GM12878 (cell line): ENCODE data around the gene SLC25A47. TPM values are rescaled to one million over a fixed set of nuclear protein-coding genes. Genes with fewer than 3 reads are reported as not detected.

Source experiments
- ATAC-seq: fragments of 200-7000 bp; cut with Tn5 transposase; 3 replicates; pipeline ENCODE4 v1.9.1; 2020; ENCODE audit warnings: mild to moderate bottlenecking, moderate library complexity
- BruUV-seq: library from RNA; stranded (reverse); fragments of 400-500 nt; replicated peaks from 2 replicates; lab custom pipeline; 2021; lab: Mats Ljungman, UMichigan
- CTCF ChIA-PET: fragments of 300-600 bp; sonication (Branson Sonifier 250); formaldehyde crosslinking; extraction: SDS; loops from one replicate; lab custom pipeline; 2021; ENCODE audit warnings: inconsistent platforms; lab: Yijun Ruan, JAX
- POLR2A ChIA-PET: fragments of 350-600 bp; formaldehyde crosslinking; extraction: SDS; loops from one replicate; lab custom pipeline; 2021; ENCODE audit warnings: inconsistent platforms; lab: Charles Lee
- RAD21 ChIA-PET: fragments of 300-600 bp; sonication (Branson Sonifier 250); formaldehyde crosslinking; loops from one replicate; lab custom pipeline; 2023; ENCODE audit warnings: antibody characterized with exemption; ENCODE audit not compliant: unreplicated experiment; lab: Charles Lee
- SMC1A ChIA-PET: fragments of 300-600 bp; sonication (Branson Sonifier 250); formaldehyde crosslinking; loops from one replicate; lab custom pipeline; 2023; ENCODE audit not compliant: unreplicated experiment, uncharacterized antibody; lab: Charles Lee
- DNase-seq: peaks from one replicate; pipeline ENCODE4 v3.0.0-alpha.2; 2011; ENCODE audit warnings: low read depth, low spot score
- FAIRE-seq: peaks from 3 replicates; lab custom pipeline; 2011; peaks lifted over from hg19 to GRCh38; lab: Jason Lieb, UNC
- H2AFZ ChIP-seq: 2 replicates; pipeline ENCODE4 v1.6.0; 2011; ENCODE audit warnings: low read depth, low read length, control low read depth; ENCODE audit not compliant: control insufficient read depth
- H3K27ac ChIP-seq: 2 replicates; pipeline ENCODE4 v1.5.1; 2011; ENCODE audit warnings: control low read depth; ENCODE audit not compliant: control insufficient read depth, insufficient read depth
- H3K27me3 ChIP-seq, 2 experiments: replicated peaks in 1 of 2; 2 replicates each; pipeline versions ENCODE4 v1.6.0 to v1.6.1; 2011; ENCODE audit warnings: low read length in 1 of 2; ENCODE audit not compliant: control insufficient read depth in 2 of 2, insufficient read depth in 2 of 2
- H3K36me3 ChIP-seq, 2 experiments: 2 replicates each; pipeline ENCODE4 v1.5.1; 2011; ENCODE audit warnings: low read length in 1 of 2; ENCODE audit not compliant: control insufficient read depth in 2 of 2, insufficient read depth in 2 of 2
- H3K4me1 ChIP-seq: 2 replicates; pipeline ENCODE4 v1.6.1; 2011; ENCODE audit warnings: mild to moderate bottlenecking, low read length, moderate library complexity, mixed read lengths; ENCODE audit not compliant: control insufficient read depth, insufficient read depth
- H3K4me2 ChIP-seq: 2 replicates; pipeline ENCODE4 v1.6.0; 2011; ENCODE audit warnings: control low read depth; ENCODE audit not compliant: control insufficient read depth, insufficient read depth
- H3K4me3 ChIP-seq: fragments of 200-600 bp; sonication (generic); 2 replicates; pipeline ENCODE4 v1.5.1; 2016
- H3K79me2 ChIP-seq: 2 replicates; pipeline ENCODE4 v1.6.0; 2011; ENCODE audit warnings: low read length; ENCODE audit not compliant: control insufficient read depth, insufficient read depth
- H3K9ac ChIP-seq: 2 replicates; pipeline ENCODE4 v1.8.0; 2011; ENCODE audit warnings: low read length, control low read depth, mixed read lengths; ENCODE audit not compliant: control insufficient read depth, insufficient read depth
- H3K9me3 ChIP-seq: replicated peaks from 3 replicates; pipeline ENCODE4 v1.5.1; 2011; ENCODE audit warnings: mild to moderate bottlenecking, low read length; ENCODE audit not compliant: control insufficient read depth, insufficient read depth
- H4K20me1 ChIP-seq: 2 replicates; pipeline ENCODE4 v1.6.0; 2011; ENCODE audit not compliant: control insufficient read depth, insufficient read depth
- CBX5 ChIP-seq: sonication (generic); IDR thresholded peaks from 2 replicates; pipeline ENCODE4 v1.6.1; 2016; ENCODE audit warnings: low read depth, moderate library complexity, mild to moderate bottlenecking, inconsistent platforms
- CUX1 ChIP-seq: IDR thresholded peaks from 2 replicates; pipeline ENCODE4 v1.6.1; 2012; ENCODE audit warnings: improper control_type of control experiment, low read depth, low read length; ENCODE audit not compliant: insufficient replicate concordance
- ELK1 ChIP-seq: IDR thresholded peaks from 2 replicates; pipeline ENCODE4 v1.6.1; 2012; ENCODE audit warnings: low read depth, low read length, improper control_type of control experiment
- IKZF1 ChIP-seq: fragments of 450-650 bp; conservative IDR thresholded peaks from 2 replicates; pipeline ENCODE4 v1.6.1; 2017; ENCODE audit warnings: antibody characterized with exemption, mild to moderate bottlenecking
- IRF4 ChIP-seq: IDR thresholded peaks from 2 replicates; pipeline ENCODE4 v1.6.1; 2011; ENCODE audit warnings: low read depth, low read length
- JUNB ChIP-seq: IDR thresholded peaks from 2 replicates; pipeline ENCODE4 v1.6.1; 2016; ENCODE audit warnings: antibody characterized with exemption, mild to moderate bottlenecking
- MEF2A ChIP-seq: IDR thresholded peaks from 2 replicates; pipeline ENCODE4 v1.6.1; 2011; ENCODE audit warnings: low read depth, mild to moderate bottlenecking, low read length, moderate library complexity; ENCODE audit not compliant: insufficient read depth
- MEF2B ChIP-seq: fragments of 450-650 bp; IDR thresholded peaks from 2 replicates; pipeline ENCODE4 v1.6.1; 2018; ENCODE audit warnings: mild to moderate bottlenecking, moderate library complexity; ENCODE audit not compliant: partially characterized antibody, poor library complexity, severe bottlenecking
- NR2C1 ChIP-seq: fragments of 450-650 bp; IDR thresholded peaks from 2 replicates; pipeline ENCODE4 v1.6.1; 2017; ENCODE audit warnings: antibody characterized with exemption, mild to moderate bottlenecking, moderate library complexity
- NR2F1 ChIP-seq: fragments of 450-650 bp; conservative IDR thresholded peaks from 2 replicates; pipeline ENCODE4 v1.6.1; 2017; ENCODE audit warnings: mild to moderate bottlenecking
- RBBP5 ChIP-seq: fragments of 200-600 bp; sonication (generic); conservative IDR thresholded peaks from 2 replicates; pipeline ENCODE4 v1.6.1; 2016
- SMAD1 ChIP-seq: fragments of 450-650 bp; IDR thresholded peaks from 2 replicates; pipeline ENCODE4 v1.6.1; 2018; ENCODE audit warnings: mild to moderate bottlenecking, low read depth; ENCODE audit not compliant: partially characterized antibody
- SUPT20H ChIP-seq: IDR thresholded peaks from 2 replicates; pipeline ENCODE4 v1.6.1; 2011; ENCODE audit warnings: low read depth, mild to moderate bottlenecking, low read length, moderate library complexity, borderline replicate concordance; ENCODE audit not compliant: control insufficient read depth
- USF2 ChIP-seq: IDR thresholded peaks from 2 replicates; pipeline ENCODE4 v1.6.1; 2011; ENCODE audit warnings: low read depth, low read length, improper control_type of control experiment, borderline replicate concordance
- WGBS: methylation state at CpG from one replicate; pipeline ENCODE4 v1.1.6; 2016; ENCODE audit warnings: low lambda C conversion rate; ENCODE audit not compliant: insufficient replicate concordance, insufficient coverage; ENCODE audit errors: missing lambda C conversion rate; 5-methylcytosine and 5-hydroxymethylcytosine counted together
- in situ Hi-C: fragments of 300-500 bp; cut with MboI; formaldehyde crosslinking; loops from 9 replicates; pipeline ENCODE4 v1.14.3; 2018; ENCODE audit warnings: mixed read lengths
- intact Hi-C: fragments of 100-400 bp; cut with micrococcal nuclease; formaldehyde crosslinking; loops from one replicate; pipeline ENCODE4 v1.14.2; 2022; ENCODE audit not compliant: unreplicated experiment
- polyA plus RNA-seq, 11 experiments: library from polyadenylated mRNA; depleted of rRNA in 4 of 11; unstranded in 6 of 11; stranded (reverse) in 5 of 11; fragments of >200 nt; fragmentation: Nextera tagmentation in 4 of 11; fragmentation: Illumina TruSeq in 1 of 11; extraction: Ambion mirVana in 4 of 11; extraction: Trizol in 1 of 11; gene quantifications; 1 replicate in 1 of 11; 2 replicates in 10 of 11; pipeline versions ENCODE4 v1.2.1 to v1.2.3, GENCODE V29; 2011 to 2016; ENCODE audit warnings: inconsistent platforms in 2 of 11, missing spikeins in 2 of 11, low read depth in 1 of 11
- total RNA-seq, 4 experiments: library from RNA; depleted of rRNA in 3 of 4; stranded (reverse); fragments of >200 nt in 3 of 4; fragmentation: Illumina TruSeq in 1 of 4; extraction: Trizol in 1 of 4; gene quantifications; 2 replicates each; pipeline versions ENCODE4 v1.2.1 to v1.2.3, GENCODE V29; 2013 to 2021

SLC25A47 gene
- total and polyA plus RNA-seq, 10 of the 15 experiments (the other 5 are each of a cell fraction or from before 2014, with no cell fraction given) = 0.14 TPM; not detected in 9

GRCh38 chr14:100295376-100296105 is 27.6 kb upstream of the SLC25A47 start:
- CTCF ChIA-PET = interaction anchor here (1.2 to 4.4 kb wide), 5 partner anchors 10 to 82 kb away, joined by 3 to 39 read pairs (median 6); no protein-coding TSS in a partner anchor
- H3K36me3 ChIP-seq = no peaks in the 10 kb centered on the region
- H3K79me2 ChIP-seq = no peaks in the 10 kb centered on the region
- H2AFZ ChIP-seq = no peak overlapping the region
- in situ Hi-C loops (no loop called here), intact Hi-C loops (no loop called here)
- no peak overlapping the region for H3K27ac ChIP-seq
- H3K4me3 ChIP-seq = no peak overlapping the region
- SMC1A ChIA-PET = interaction anchor here (1.8 to 2.5 kb wide), 2 partner anchors 53 to 79 kb away, joined by 5 to 11 read pairs; a partner anchor contains a TSS
- RAD21 ChIA-PET = interaction anchor here (1.4 to 1.7 kb wide), 2 partner anchors 80 to 82 kb away, joined by 4 to 5 read pairs; a partner anchor contains a TSS
- BruUV-seq = no TSS peak
- 83% methylated on average over 15 of the region's 16 CpGs for WGBS
- H3K27me3 ChIP-seq = no peaks in the 10 kb centered on the region
- no peak for FAIRE-seq
- POLR2A ChIA-PET = interaction anchor here (0.7 to 1.4 kb wide), 2 partner anchors 77 to 231 kb away, joined by 3 read pairs; partner anchors contain the start of gene EVL
- no peak for DNase-seq
- H3K4me1 ChIP-seq = peaks cover 16% of the 10 kb centered on the region
- no peak overlapping the region for H3K9ac ChIP-seq
- H3K9me3 ChIP-seq = no peaks in the 10 kb centered on the region
- H3K4me2 ChIP-seq = no peak overlapping the region
- ATAC-seq = no peak
- H4K20me1 ChIP-seq = no peaks in the 10 kb centered on the region
- no peak for TF ChIP-seq SMAD1
- TF ChIP-seq MEF2B = no peak
- no peak for TF ChIP-seq USF2
- TF ChIP-seq IRF4 = no peak
- TF ChIP-seq NR2C1 = no peak
- no peak for TF ChIP-seq IKZF1
- no peak for TF ChIP-seq SUPT20H
- no peak for TF ChIP-seq ELK1
- no peak for TF ChIP-seq JUNB
- TF ChIP-seq CUX1 = no peak
- TF ChIP-seq CBX5 = no peak
- TF ChIP-seq RBBP5 = no peak
- TF ChIP-seq NR2F1 = no peak
- no peak for TF ChIP-seq MEF2A
